PC-3 (cell line): ENCODE data around the gene ATG7. TPM values are rescaled to one million over a fixed set of nuclear protein-coding genes. Genes with fewer than 3 reads are reported as not detected.
A peak's percentile ranks its signal among the peaks of the same experiment; 100 is the strongest.
"Not testable (repeated sequence)": the region's sequence is repeated elsewhere in the genome, so short reads cannot be mapped to it uniquely, and the experiment has no call there.

Experiments
- ATAC-seq: fragments of 200-7000 bp; cut with Tn5 transposase; 2 replicates; pipeline ENCODE4 v1.9.1; 2020; ENCODE audit warnings: mild to moderate bottlenecking, moderate library complexity
- BruUV-seq: library from RNA; stranded (reverse); fragments of 400-500 nt; replicated peaks from 2 replicates; lab custom pipeline; 2021; lab: Mats Ljungman, UMichigan
- CTCF ChIA-PET: fragments of 300-600 bp; sonication (Branson Sonifier 250); formaldehyde crosslinking; loops from one replicate; lab custom pipeline; 2022; ENCODE audit warnings: antibody characterized with exemption; lab: Charles Lee
- POLR2A ChIA-PET: fragments of 300-600 bp; sonication (Branson Sonifier 250); formaldehyde crosslinking; loops from one replicate; lab custom pipeline; 2022; ENCODE audit warnings: antibody characterized with exemption; ENCODE audit not compliant: unreplicated experiment; lab: Charles Lee
- DNase-seq: peaks from one replicate; pipeline ENCODE4 v3.0.0-alpha.2; 2015
- H2AFZ ChIP-seq: fragments of 300-600 bp; sonication (generic); 2 replicates; pipeline ENCODE4 v1.6.0; 2016; ENCODE audit warnings: antibody characterized with exemption, low read length
- H3F3A ChIP-seq: fragments of 300-600 bp; sonication (generic); one replicate; pipeline ENCODE4 v1.6.0; 2017; ENCODE audit warnings: antibody characterized with exemption, low read length, control low read depth, mild to moderate bottlenecking; ENCODE audit not compliant: unreplicated experiment
- H3K27ac ChIP-seq: fragments of 300-600 bp; sonication (generic); 2 replicates; pipeline ENCODE4 v1.5.1; 2016; ENCODE audit warnings: mild to moderate bottlenecking, low read length
- H3K27me3 ChIP-seq: fragments of 300-600 bp; sonication (generic); 2 replicates; pipeline ENCODE4 v1.6.1; 2016; ENCODE audit warnings: low read length, mixed read lengths
- H3K36me3 ChIP-seq: fragments of 300-600 bp; sonication (generic); 2 replicates; pipeline ENCODE4 v1.6.1; 2016; ENCODE audit warnings: low read depth, mixed run types, low read length, mixed read lengths
- H3K4me1 ChIP-seq: fragments of 300-600 bp; sonication (generic); 2 replicates; pipeline ENCODE4 v1.5.1; 2016; ENCODE audit warnings: low read length; ENCODE audit not compliant: insufficient read depth
- H3K4me2 ChIP-seq: fragments of 300-600 bp; sonication (generic); 2 replicates; pipeline ENCODE4 v1.6.0; 2016; ENCODE audit warnings: low read length
- H3K4me3 ChIP-seq: fragments of 300-600 bp; sonication (generic); 2 replicates; pipeline ENCODE4 v1.5.1; 2016; ENCODE audit warnings: mild to moderate bottlenecking, low read length, mixed read lengths
- H3K79me2 ChIP-seq: fragments of 300-600 bp; sonication (generic); 2 replicates; pipeline ENCODE4 v1.6.1; 2017; ENCODE audit warnings: low read length, mixed read lengths
- H3K9ac ChIP-seq: fragments of 300-600 bp; sonication (generic); 2 replicates; pipeline ENCODE4 v1.6.0; 2016; ENCODE audit warnings: mild to moderate bottlenecking, low read length
- H3K9me2 ChIP-seq: fragments of 300-600 bp; sonication (generic); replicated peaks from 2 replicates; pipeline ENCODE4 v1.6.1; 2016; ENCODE audit warnings: mixed run types, low read length, mixed read lengths
- H3K9me3 ChIP-seq: fragments of 300-600 bp; sonication (generic); 2 replicates; pipeline ENCODE4 v1.6.1; 2016; ENCODE audit warnings: low read length, mixed read lengths
- H4K20me1 ChIP-seq: fragments of 300-600 bp; sonication (generic); 2 replicates; pipeline ENCODE4 v1.6.1; 2016; ENCODE audit warnings: low read length, mixed read lengths
- EZH2 ChIP-seq: fragments of 300-600 bp; sonication (generic); IDR thresholded peaks from one replicate; pipeline ENCODE4 v1.6.1; 2017; ENCODE audit warnings: antibody characterized with exemption, mild to moderate bottlenecking, low read length; ENCODE audit not compliant: unreplicated experiment
- EZH2phosphoT487 ChIP-seq: fragments of 300-600 bp; sonication (generic); IDR thresholded peaks from 2 replicates; pipeline ENCODE4 v1.6.1; 2018; ENCODE audit warnings: mild to moderate bottlenecking, antibody characterized with exemption, low read length, borderline replicate concordance
- intact Hi-C: fragments of 100-400 bp; cut with micrococcal nuclease; formaldehyde crosslinking; loops from 2 replicates; pipeline ENCODE4 v1.9.0; 2023
- total RNA-seq: library from RNA; depleted of rRNA; stranded (reverse); fragments of >200 nt; gene quantifications from 2 replicates; pipeline ENCODE4 v1.2.3, GENCODE V29; 2014
- TF ChIP-seq, protein P1 (sequence below): fragments of 300-600 bp; sonication (generic); conservative IDR thresholded peaks from 2 replicates; pipeline ENCODE4 v1.5.1; 2017; ENCODE audit warnings: antibody characterized with exemption, low read depth, mild to moderate bottlenecking, low read length

The ATG7 gene
- total RNA-seq, 1 experiment from 2014 or later, result 36.5 TPM

DNA sequence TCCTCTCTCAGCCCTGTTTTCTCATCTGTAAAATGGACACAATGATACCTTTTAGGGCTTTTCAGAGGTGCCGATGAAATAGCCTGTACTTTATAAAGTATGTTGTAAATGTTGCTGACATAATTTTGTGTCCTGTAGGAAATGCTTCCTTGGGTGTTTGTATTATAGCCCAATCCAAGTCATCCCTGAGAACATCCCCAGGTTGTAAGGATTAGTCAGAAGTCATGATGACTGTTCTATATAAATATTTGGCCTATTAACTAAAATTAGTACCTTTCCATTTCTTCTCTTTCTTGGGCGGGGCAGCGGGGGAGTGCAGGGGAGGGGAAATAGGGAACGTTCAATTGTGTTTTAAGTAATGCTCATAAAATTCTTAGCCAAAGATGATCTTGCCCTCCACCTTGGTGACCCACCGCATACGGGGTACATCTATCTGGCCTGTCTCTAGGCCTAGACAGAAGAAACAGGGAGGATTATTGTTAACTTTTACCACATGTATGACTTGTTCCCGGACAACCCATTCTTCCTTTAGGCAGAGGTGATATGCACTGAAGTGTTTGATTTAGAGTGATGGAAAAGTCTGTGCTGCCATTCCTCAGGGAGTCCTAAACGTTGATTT lies 250.9 kb downstream of the ATG7 start:
- Histone ChIP-seq H3K36me3 (no peaks in the 10 kb centered on the region; the same call in 1 of the 2 replicates), H2AFZ (peak overlapping the region; percentile 41; the same call in 1 of the 2 replicates), H3K27me3 (no peaks in the 10 kb centered on the region), H3K9ac (peak overlapping the region; percentile 58), H3K79me2 (no peaks in the 10 kb centered on the region), H3K4me1 (peaks cover 34% of the 10 kb centered on the region), H3K4me2 (peak overlapping the region; percentile 60), H3K9me3 (no peaks in the 10 kb centered on the region), H3K9me2 (no peaks in the 10 kb centered on the region), H3F3A (no peaks in the 10 kb centered on the region), H3K4me3 (no peak overlapping the region), H4K20me1 (no peaks in the 10 kb centered on the region), H3K27ac (peak overlapping the region; percentile 91)
- POLR2A ChIA-PET, result interaction anchor here (0.6 kb wide), 1 partner anchor 16 kb away, joined by 3 read pairs; no protein-coding TSS in a partner anchor
- DNase-seq, result peak; percentile 76
- intact Hi-C loops, result loop anchor here (1.0 to 5.0 kb wide), 4 partner anchors 24 to 146 kb away; partner anchors contain the start of gene VGLL4
- CTCF ChIA-PET, result interaction anchor here (1.1 kb wide), 1 partner anchor 17 kb away, joined by 3 read pairs; no protein-coding TSS in a partner anchor
- peak; percentile 81 for ATAC-seq
- no peak for TF ChIP-seq EZH2
- TF ChIP-seq EZH2phosphoT487, result no peak
- TF ChIP-seq, protein P1, sequence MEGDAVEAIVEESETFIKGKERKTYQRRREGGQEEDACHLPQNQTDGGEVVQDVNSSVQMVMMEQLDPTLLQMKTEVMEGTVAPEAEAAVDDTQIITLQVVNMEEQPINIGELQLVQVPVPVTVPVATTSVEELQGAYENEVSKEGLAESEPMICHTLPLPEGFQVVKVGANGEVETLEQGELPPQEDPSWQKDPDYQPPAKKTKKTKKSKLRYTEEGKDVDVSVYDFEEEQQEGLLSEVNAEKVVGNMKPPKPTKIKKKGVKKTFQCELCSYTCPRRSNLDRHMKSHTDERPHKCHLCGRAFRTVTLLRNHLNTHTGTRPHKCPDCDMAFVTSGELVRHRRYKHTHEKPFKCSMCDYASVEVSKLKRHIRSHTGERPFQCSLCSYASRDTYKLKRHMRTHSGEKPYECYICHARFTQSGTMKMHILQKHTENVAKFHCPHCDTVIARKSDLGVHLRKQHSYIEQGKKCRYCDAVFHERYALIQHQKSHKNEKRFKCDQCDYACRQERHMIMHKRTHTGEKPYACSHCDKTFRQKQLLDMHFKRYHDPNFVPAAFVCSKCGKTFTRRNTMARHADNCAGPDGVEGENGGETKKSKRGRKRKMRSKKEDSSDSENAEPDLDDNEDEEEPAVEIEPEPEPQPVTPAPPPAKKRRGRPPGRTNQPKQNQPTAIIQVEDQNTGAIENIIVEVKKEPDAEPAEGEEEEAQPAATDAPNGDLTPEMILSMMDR, result no peak
- BruUV-seq, result no TSS peak

DNA sequence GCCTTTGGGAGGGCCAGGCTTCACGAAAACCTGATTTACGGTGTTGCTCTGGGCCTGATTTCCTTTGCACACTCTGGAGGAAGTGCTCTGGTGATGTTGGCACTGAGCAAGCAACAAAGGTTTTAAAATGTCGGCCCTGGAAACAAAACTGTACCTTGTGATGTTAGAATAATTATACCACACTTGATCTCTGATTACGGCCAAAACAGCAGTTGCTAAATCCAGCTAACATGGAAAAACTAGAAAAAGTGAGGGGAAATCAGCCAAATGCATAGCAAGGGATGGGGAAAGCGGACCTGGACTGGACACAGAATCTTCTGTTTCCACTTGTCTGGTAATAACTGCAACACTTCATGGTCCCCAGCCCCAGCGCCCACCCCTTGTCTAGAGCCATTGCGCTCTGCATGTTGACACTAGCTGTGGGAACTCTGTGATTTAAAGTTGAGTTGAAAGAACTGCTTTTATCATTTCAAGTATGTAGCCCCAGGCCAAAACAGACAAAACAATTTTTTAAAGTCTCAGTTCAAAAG lies 251.4 kb downstream of the ATG7 start:
- H3K4me3 ChIP-seq, result no peak overlapping the region
- TSS peak; percentile 40 for BruUV-seq
- no peaks in the 10 kb centered on the region for H3F3A ChIP-seq
- no peaks in the 10 kb centered on the region for H3K9me2 ChIP-seq
- H3K9me3 ChIP-seq, result no peaks in the 10 kb centered on the region
- H3K27ac ChIP-seq, result peak overlapping the region; percentile 91
- ChIA-PET POLR2A (no interaction called here), CTCF (no interaction called here)
- peak overlapping the region; percentile 57 for H3K9ac ChIP-seq
- peak overlapping the region; percentile 41; the same call in 1 of the 2 replicates for H2AFZ ChIP-seq
- peaks cover 34% of the 10 kb centered on the region for H3K4me1 ChIP-seq
- TF ChIP-seq EZH2 (no peak), EZH2phosphoT487 (no peak)
- TF ChIP-seq, protein P1, result no peak
- H3K36me3 ChIP-seq, result no peaks in the 10 kb centered on the region; the same call in 1 of the 2 replicates
- intact Hi-C loops, result loop anchor here (1.0 to 5.0 kb wide), 4 partner anchors 24 to 146 kb away; partner anchors contain the start of gene VGLL4
- H3K4me2 ChIP-seq, result peak overlapping the region; percentile 52
- no peaks in the 10 kb centered on the region for H4K20me1 ChIP-seq
- ATAC-seq (no peak), DNase-seq (no peak)
- no peaks in the 10 kb centered on the region for H3K79me2 ChIP-seq
- H3K27me3 ChIP-seq, result no peaks in the 10 kb centered on the region

DNA sequence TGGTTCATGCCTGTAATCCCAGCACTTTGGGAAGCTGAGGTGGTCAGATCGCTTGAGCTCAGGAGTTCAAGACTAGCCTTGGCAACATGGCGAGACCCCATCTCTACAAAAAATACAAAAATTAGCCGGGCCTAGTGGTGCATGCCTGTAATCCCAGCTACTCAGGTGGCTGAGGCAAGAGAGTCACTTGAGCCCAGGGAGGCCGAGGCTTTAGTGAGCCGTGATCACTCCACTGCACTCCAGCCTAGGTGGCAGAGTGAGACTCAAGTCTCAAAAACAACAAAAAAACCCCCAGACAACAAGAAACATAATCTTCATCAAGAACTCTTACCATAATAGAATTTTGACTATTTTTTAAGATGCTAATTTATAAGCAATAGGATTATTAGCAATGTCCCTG lies 253.9 kb downstream of the ATG7 start:
- H2AFZ ChIP-seq, H3K79me2 ChIP-seq, H3K27me3 ChIP-seq, H3K4me3 ChIP-seq, H3K36me3 ChIP-seq, H4K20me1 ChIP-seq, H3K9me3 ChIP-seq, H3K27ac ChIP-seq, BruUV-seq, H3K9ac ChIP-seq, H3F3A ChIP-seq, ATAC-seq, intact Hi-C loops, POLR2A ChIA-PET, H3K4me2 ChIP-seq, H3K9me2 ChIP-seq, DNase-seq, CTCF ChIA-PET: not testable (repeated sequence)
- peaks cover 29% of the 10 kb centered on the region for H3K4me1 ChIP-seq
